MM.1S (cell line): Measurements from ENCODE around the gene MAEA.

Experiments
- DNase-seq: peaks from one replicate; pipeline ENCODE4 v3.0.0-alpha.2; 2015
- H2AFZ ChIP-seq: fragments of 300-600 bp; sonication (generic); 2 replicates; pipeline ENCODE4 v1.6.0; 2016; ENCODE audit warnings: antibody characterized with exemption, low read length
- H3F3A ChIP-seq: fragments of 300-600 bp; sonication (generic); 2 replicates; pipeline ENCODE4 v1.6.1; 2016; ENCODE audit warnings: mild to moderate bottlenecking, antibody characterized with exemption, low read length, moderate library complexity, mixed read lengths; ENCODE audit not compliant: insufficient read depth
- H3K27ac ChIP-seq: fragments of 300-600 bp; sonication (generic); 2 replicates; pipeline ENCODE4 v1.5.1; 2016; ENCODE audit warnings: mild to moderate bottlenecking, low read length
- H3K27me3 ChIP-seq: fragments of 300-600 bp; sonication (generic); replicated peaks from 2 replicates; pipeline ENCODE4 v1.6.0; 2016; ENCODE audit warnings: low read length; ENCODE audit not compliant: insufficient read depth
- H3K36me3 ChIP-seq: fragments of 300-600 bp; sonication (generic); replicated peaks from 2 replicates; pipeline ENCODE4 v1.6.1; 2016; ENCODE audit warnings: mild to moderate bottlenecking, low read length, mixed read lengths; ENCODE audit not compliant: insufficient read depth
- H3K4me1 ChIP-seq: fragments of 300-600 bp; sonication (generic); 2 replicates; pipeline ENCODE4 v1.6.1; 2016; ENCODE audit warnings: low read length, mixed read lengths
- H3K4me2 ChIP-seq: fragments of 300-600 bp; sonication (generic); 2 replicates; pipeline ENCODE4 v1.6.0; 2016; ENCODE audit warnings: low read depth, low read length
- H3K4me3 ChIP-seq: fragments of 300-600 bp; sonication (generic); 2 replicates; pipeline ENCODE4 v1.5.1; 2016; ENCODE audit warnings: low read length, mixed read lengths
- H3K79me2 ChIP-seq: fragments of 300-600 bp; sonication (generic); 2 replicates; pipeline ENCODE4 v1.6.1; 2016; ENCODE audit warnings: mixed run types, low read length, mixed read lengths
- H3K9ac ChIP-seq: fragments of 300-600 bp; sonication (generic); 2 replicates; pipeline ENCODE4 v1.6.1; 2016; ENCODE audit warnings: low read length, mixed read lengths
- H3K9me2 ChIP-seq: fragments of 300-600 bp; sonication (generic); replicated peaks from 2 replicates; pipeline ENCODE4 v1.6.1; 2016; ENCODE audit warnings: mild to moderate bottlenecking, low read length, mixed read lengths; ENCODE audit not compliant: insufficient read depth
- H3K9me3 ChIP-seq: fragments of 300-600 bp; sonication (generic); replicated peaks from 2 replicates; pipeline ENCODE4 v1.6.1; 2016; ENCODE audit warnings: mild to moderate bottlenecking, low read length, mixed read lengths; ENCODE audit not compliant: insufficient read depth
- H4K20me1 ChIP-seq: fragments of 300-600 bp; sonication (generic); 2 replicates; pipeline ENCODE4 v1.6.1; 2016; ENCODE audit warnings: mild to moderate bottlenecking, low read length, moderate library complexity, mixed read lengths; ENCODE audit not compliant: insufficient read depth
- CTCF ChIP-seq: fragments of 300-600 bp; sonication (generic); IDR thresholded peaks from 2 replicates; pipeline ENCODE4 v1.5.1; 2016; ENCODE audit warnings: antibody characterized with exemption, low read length, mixed read lengths
- EZH2 ChIP-seq: fragments of 300-600 bp; sonication (generic); optimal IDR thresholded peaks from 2 replicates; pipeline ENCODE3; 2017; ENCODE audit warnings: low read depth, mild to moderate bottlenecking, antibody characterized with exemption, low read length, mixed read lengths
- EZH2phosphoT487 ChIP-seq: fragments of 300-600 bp; sonication (generic); IDR thresholded peaks from 2 replicates; pipeline ENCODE4 v1.6.1; 2018; ENCODE audit warnings: antibody characterized with exemption, low read length

Gene MAEA

GRCh38 chr4:1366371-1367229 lies 76.9 kb downstream of the MAEA start:
- no peak overlapping the region for H3K4me3 ChIP-seq
- no peaks in the 10 kb centered on the region for H4K20me1 ChIP-seq
- H2AFZ ChIP-seq: no peak overlapping the region
- H3K27me3 ChIP-seq: no peaks in the 10 kb centered on the region
- no peak overlapping the region for H3K4me2 ChIP-seq
- no peaks in the 10 kb centered on the region for H3K36me3 ChIP-seq
- no peak overlapping the region for H3K27ac ChIP-seq
- no peaks in the 10 kb centered on the region for H3K4me1 ChIP-seq
- no peaks in the 10 kb centered on the region for H3F3A ChIP-seq
- DNase-seq: no peak
- no peaks in the 10 kb centered on the region for H3K9me3 ChIP-seq
- TF ChIP-seq EZH2phosphoT487 (no peak), CTCF (no peak), EZH2 (no peak)
- H3K9me2 ChIP-seq: no peaks in the 10 kb centered on the region
- H3K9ac ChIP-seq: no peak overlapping the region
- no peaks in the 10 kb centered on the region for H3K79me2 ChIP-seq

GRCh38 chr4:1367230-1367935 lies 77.7 kb downstream of the MAEA start:
- H3K9me3 ChIP-seq: no peaks in the 10 kb centered on the region
- no peaks in the 10 kb centered on the region for H3K79me2 ChIP-seq
- H3K9ac ChIP-seq: no peak overlapping the region
- TF ChIP-seq EZH2phosphoT487 (no peak), CTCF (no peak), EZH2 (no peak)
- H3K4me2 ChIP-seq: no peak overlapping the region
- H3K27me3 ChIP-seq: no peaks in the 10 kb centered on the region
- H3K27ac ChIP-seq: no peak overlapping the region
- no peaks in the 10 kb centered on the region for H4K20me1 ChIP-seq
- no peaks in the 10 kb centered on the region for H3K36me3 ChIP-seq
- H3K4me3 ChIP-seq: no peak overlapping the region
- no peak overlapping the region for H2AFZ ChIP-seq
- H3K9me2 ChIP-seq: no peaks in the 10 kb centered on the region
- no peaks in the 10 kb centered on the region for H3K4me1 ChIP-seq
- DNase-seq: no peak
- H3F3A ChIP-seq: no peaks in the 10 kb centered on the region

- Histone ChIP-seq H3K36me3 (no peaks in the 10 kb centered on the region), H2AFZ (no peak overlapping the region), H3K9me3 (no peaks in the 10 kb centered on the region)
Measured at GRCh38 chr4:1367936-1368289, 78.2 kb downstream of the MAEA start.

More at GRCh38 chr4:1367936-1368289, 78.2 kb downstream of the MAEA start:
- Histone ChIP-seq H3F3A (no peaks in the 10 kb centered on the region), H3K79me2 (no peaks in the 10 kb centered on the region), H3K9me2 (no peaks in the 10 kb centered on the region), H3K27ac (no peak overlapping the region), H3K4me3 (no peak overlapping the region), H3K4me2 (no peak overlapping the region), H3K27me3 (no peaks in the 10 kb centered on the region), H3K4me1 (no peaks in the 10 kb centered on the region), H3K9ac (no peak overlapping the region), H4K20me1 (no peaks in the 10 kb centered on the region)
- no peak for DNase-seq
- TF ChIP-seq CTCF (no peak), EZH2phosphoT487 (no peak), EZH2 (no peak)
